ENCODE data around the gene MYO1D.
"Not testable (repeated sequence)": the region's sequence is repeated elsewhere in the genome, so short reads cannot be mapped to it uniquely, and the experiment has no call there.

Gene MYO1D

DNA sequence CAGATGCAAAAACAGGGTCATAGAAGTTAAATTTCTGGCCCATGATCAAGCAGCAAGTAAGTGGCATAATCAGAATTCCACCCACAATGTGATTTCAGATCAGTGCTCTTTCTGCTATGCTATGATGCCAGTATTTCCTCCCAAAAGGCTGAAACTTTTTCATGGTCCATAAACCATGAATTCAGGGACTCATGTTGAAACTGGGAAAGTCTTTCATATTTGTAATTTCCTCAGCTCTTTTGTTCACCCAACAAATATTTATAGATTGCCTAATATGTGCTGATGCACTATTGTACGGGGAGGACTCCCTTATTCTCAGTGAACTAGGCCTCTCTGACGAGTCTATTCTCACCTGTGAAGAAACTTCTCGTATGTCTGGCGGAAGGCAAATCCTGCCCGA is 156.3 kb downstream of the MYO1D start:
- DNase-seq = no peak
- no peaks in the 10 kb centered on the region for H3K36me3 ChIP-seq
- H3K9me3 ChIP-seq = no peaks in the 10 kb centered on the region
- no peaks in the 10 kb centered on the region for H3K27me3 ChIP-seq
- H3K4me3 ChIP-seq (ENCODE audit: low read depth, low read length) = no peak overlapping the region
- TF ChIP-seq, protein P1, sequence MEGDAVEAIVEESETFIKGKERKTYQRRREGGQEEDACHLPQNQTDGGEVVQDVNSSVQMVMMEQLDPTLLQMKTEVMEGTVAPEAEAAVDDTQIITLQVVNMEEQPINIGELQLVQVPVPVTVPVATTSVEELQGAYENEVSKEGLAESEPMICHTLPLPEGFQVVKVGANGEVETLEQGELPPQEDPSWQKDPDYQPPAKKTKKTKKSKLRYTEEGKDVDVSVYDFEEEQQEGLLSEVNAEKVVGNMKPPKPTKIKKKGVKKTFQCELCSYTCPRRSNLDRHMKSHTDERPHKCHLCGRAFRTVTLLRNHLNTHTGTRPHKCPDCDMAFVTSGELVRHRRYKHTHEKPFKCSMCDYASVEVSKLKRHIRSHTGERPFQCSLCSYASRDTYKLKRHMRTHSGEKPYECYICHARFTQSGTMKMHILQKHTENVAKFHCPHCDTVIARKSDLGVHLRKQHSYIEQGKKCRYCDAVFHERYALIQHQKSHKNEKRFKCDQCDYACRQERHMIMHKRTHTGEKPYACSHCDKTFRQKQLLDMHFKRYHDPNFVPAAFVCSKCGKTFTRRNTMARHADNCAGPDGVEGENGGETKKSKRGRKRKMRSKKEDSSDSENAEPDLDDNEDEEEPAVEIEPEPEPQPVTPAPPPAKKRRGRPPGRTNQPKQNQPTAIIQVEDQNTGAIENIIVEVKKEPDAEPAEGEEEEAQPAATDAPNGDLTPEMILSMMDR (IDR thresholded peaks at IDR 0.05; ENCODE audit: low read depth, low read length) = no peak
- H3K4me1 ChIP-seq = no peaks in the 10 kb centered on the region

DNA sequence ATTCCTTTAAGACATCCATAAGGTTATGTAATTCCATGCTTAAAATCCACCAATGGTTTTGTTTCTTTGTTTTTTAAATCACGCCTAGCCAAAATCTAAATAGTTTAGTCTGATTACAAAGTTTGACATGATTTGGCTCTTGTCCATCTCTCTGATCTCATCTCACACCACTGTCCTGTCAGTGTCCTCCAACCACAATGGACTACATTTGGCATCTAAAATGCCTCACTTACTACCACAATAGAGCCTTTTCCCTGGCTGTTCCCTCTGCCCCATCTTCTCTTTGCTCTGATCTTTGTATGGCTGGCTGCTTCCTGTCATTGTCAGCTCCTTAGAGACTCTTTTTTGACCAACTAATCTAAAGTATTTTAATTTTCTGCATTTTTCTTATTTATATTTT is 157.2 kb downstream of the MYO1D start:
- Histone ChIP-seq H3K4me3 (ENCODE audit: low read depth, low read length) (no peak overlapping the region), H3K27me3 (no peaks in the 10 kb centered on the region), H3K4me1 (no peaks in the 10 kb centered on the region), H3K36me3 (no peaks in the 10 kb centered on the region), H3K9me3 (no peaks in the 10 kb centered on the region)
- no peak for DNase-seq
- TF ChIP-seq, protein P1 (IDR thresholded peaks at IDR 0.05; ENCODE audit: low read depth, low read length) = no peak

DNA sequence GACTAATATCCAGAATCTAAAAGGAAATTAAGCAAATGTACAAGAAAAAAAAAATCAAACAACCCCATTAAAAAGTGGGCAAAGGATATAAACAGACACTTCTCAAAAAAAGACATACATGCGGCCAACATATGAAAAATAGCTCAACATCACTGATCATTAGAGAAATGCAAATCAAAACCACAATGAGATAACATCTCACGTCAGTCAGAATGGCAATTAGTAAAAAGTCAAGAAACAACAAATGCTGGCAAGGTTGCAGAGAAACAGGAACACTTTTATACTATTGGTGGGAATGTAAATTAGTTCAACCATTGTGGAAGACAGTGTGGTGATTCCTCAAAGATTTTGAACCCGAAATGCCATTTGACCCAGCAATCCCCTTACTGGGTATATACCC is 162.0 kb downstream of the MYO1D start:
- DNase-seq; H3K36me3 ChIP-seq; H3K9me3 ChIP-seq; H3K27me3 ChIP-seq; H3K4me1 ChIP-seq; H3K4me3 ChIP-seq (ENCODE audit: low read depth, low read length): not testable (repeated sequence)

DNA sequence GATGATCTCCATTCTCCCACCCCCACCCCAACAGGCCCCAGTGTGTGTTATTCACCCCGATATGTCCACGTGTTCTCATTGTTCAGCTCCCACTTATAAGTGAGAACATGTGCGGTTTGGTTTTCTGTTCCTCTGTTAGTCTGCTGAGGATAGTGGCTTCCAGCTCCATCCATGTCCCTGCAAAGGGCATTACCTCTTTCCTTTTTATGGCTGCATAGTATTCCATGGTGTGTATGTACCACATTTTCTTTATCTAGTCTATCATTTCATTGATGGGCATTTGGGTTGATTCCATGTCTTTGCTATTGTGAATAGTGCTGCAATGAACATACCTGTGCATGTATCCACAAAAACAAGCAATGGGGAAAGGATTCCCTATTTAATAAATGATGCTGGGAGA is 162.7 kb downstream of the MYO1D start:
- DNase-seq; H3K4me1 ChIP-seq; H3K36me3 ChIP-seq; H3K27me3 ChIP-seq; H3K4me3 ChIP-seq (ENCODE audit: low read depth, low read length); H3K9me3 ChIP-seq: not testable (repeated sequence)

DNA sequence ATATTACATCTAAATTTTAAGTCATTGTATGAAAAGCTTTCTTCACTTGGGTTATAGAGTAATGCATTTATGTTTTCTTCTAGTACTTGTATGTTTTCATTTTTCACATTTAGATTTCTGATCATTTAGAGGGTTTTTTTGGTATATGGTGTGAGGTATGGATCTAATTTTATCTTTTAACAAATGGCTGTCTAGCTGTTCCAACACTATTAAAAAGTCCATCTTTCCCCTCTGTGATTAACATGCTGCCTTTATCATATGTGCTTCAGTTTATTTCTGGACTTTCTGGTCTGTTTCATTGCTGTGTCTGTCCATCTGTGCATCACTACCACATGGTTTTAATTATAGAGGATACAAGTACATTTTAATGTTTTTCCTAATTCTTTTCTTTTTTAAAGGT is 163.8 kb downstream of the MYO1D start:
- no peaks in the 10 kb centered on the region for H3K36me3 ChIP-seq
- no peaks in the 10 kb centered on the region for H3K27me3 ChIP-seq
- H3K9me3 ChIP-seq = no peaks in the 10 kb centered on the region
- no peak for DNase-seq
- no peaks in the 10 kb centered on the region for H3K4me1 ChIP-seq
- H3K4me3 ChIP-seq (ENCODE audit: low read depth, low read length) = no peak overlapping the region
- TF ChIP-seq, protein P1 (IDR thresholded peaks at IDR 0.05; ENCODE audit: low read depth, low read length) = no peak

DNA sequence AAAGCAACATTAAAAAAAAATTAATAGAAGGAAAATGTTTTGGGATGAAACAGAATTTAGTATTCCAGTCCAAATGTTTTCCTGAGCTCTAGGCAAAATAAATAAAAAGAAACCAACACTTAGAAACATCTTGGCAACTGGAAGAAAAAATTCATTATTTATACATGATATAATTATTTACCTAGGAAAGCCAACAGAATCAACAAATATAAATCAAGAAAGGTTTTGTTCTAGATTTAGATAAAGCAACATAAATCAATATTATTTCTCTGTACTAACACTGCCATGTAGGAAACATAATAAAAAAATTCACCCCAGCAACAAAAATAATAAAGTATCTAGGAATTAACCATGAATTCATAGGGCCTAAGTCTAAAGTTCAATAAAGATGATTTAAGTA is 167.4 kb downstream of the MYO1D start:
- no peak for DNase-seq
- TF ChIP-seq, protein P1 (IDR thresholded peaks at IDR 0.05; ENCODE audit: low read depth, low read length) = no peak
- Histone ChIP-seq H3K36me3 (no peaks in the 10 kb centered on the region), H3K9me3 (no peaks in the 10 kb centered on the region), H3K4me1 (no peaks in the 10 kb centered on the region), H3K27me3 (no peaks in the 10 kb centered on the region), H3K4me3 (ENCODE audit: low read depth, low read length) (no peak overlapping the region)

DNA sequence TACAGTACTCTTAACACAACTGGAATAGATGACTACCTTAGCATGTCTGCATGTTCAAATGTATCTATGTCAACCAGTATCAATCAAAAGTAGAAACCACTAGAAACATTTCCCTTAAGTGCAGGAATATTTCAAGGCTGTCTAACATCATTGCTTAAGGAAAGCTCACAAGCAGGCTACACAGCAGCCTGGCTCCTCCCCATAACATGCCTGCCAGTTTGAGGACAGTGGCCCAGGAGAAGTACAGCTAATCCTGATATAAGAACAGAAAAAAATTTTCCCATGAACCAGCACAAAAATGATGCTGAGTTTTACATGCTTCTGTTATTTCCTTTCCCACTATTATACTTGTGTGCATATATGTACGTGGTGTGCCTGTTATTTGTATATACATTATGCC is 175.1 kb downstream of the MYO1D start:
- Histone ChIP-seq H3K9me3 (no peaks in the 10 kb centered on the region), H3K27me3 (no peaks in the 10 kb centered on the region), H3K4me3 (ENCODE audit: low read depth, low read length) (no peak overlapping the region), H3K4me1 (no peaks in the 10 kb centered on the region), H3K36me3 (no peaks in the 10 kb centered on the region)
- TF ChIP-seq, protein P1 (IDR thresholded peaks at IDR 0.05; ENCODE audit: low read depth, low read length) = no peak
- DNase-seq = no peak
